Neural progenitor cell (in vitro differentiated cells): ENCODE results near the gene MGAT4B. TPM values are rescaled to one million over a fixed set of nuclear protein-coding genes. Genes with fewer than 3 reads are reported as not detected.

Experiments used
- DNase-seq: peaks from one replicate; pipeline ENCODE4 v3.0.0-alpha.2; 2016; ENCODE audit warnings: low spot score
- H2AFZ ChIP-seq: fragments of 200-600 bp; sonication (generic); replicated peaks from 2 replicates; pipeline ENCODE4 v1.6.1; 2016; ENCODE audit warnings: antibody characterized with exemption
- H3F3A ChIP-seq: fragments of 200-600 bp; sonication (generic); 2 replicates; pipeline ENCODE4 v1.6.1; 2016; ENCODE audit warnings: antibody characterized with exemption, low read depth
- H3K27ac ChIP-seq: fragments of 200-600 bp; sonication (generic); 2 replicates; pipeline ENCODE4 v1.5.1; 2016; ENCODE audit warnings: mild to moderate bottlenecking
- H3K27me3 ChIP-seq: fragments of 200-600 bp; sonication (generic); 2 replicates; pipeline ENCODE4 v1.6.1; 2016; ENCODE audit warnings: mild to moderate bottlenecking, moderate library complexity
- H3K36me3 ChIP-seq: fragments of 200-600 bp; sonication (generic); 2 replicates; pipeline ENCODE4 v1.5.1; 2016
- H3K4me1 ChIP-seq: fragments of 200-600 bp; sonication (generic); 2 replicates; pipeline ENCODE4 v1.6.1; 2016; ENCODE audit warnings: mixed run types
- H3K4me2 ChIP-seq: fragments of 200-600 bp; sonication (generic); 2 replicates; pipeline ENCODE4 v1.6.1; 2016
- H3K4me3 ChIP-seq: fragments of 200-600 bp; sonication (generic); 2 replicates; pipeline ENCODE4 v1.5.1; 2016
- H3K79me2 ChIP-seq: fragments of 200-600 bp; sonication (generic); 2 replicates; pipeline ENCODE4 v1.6.1; 2016; ENCODE audit warnings: low read depth
- H3K9ac ChIP-seq: fragments of 200-600 bp; sonication (generic); 2 replicates; pipeline ENCODE4 v1.6.1; 2016
- H3K9me3 ChIP-seq: fragments of 200-600 bp; sonication (generic); 2 replicates; pipeline ENCODE4 v1.5.1; 2016; ENCODE audit warnings: low read depth
- H4K20me1 ChIP-seq: fragments of 200-600 bp; sonication (generic); 2 replicates; pipeline ENCODE4 v1.6.1; 2016; ENCODE audit warnings: low read depth
- H3K27ac Mint-ChIP-seq: 3 replicates; pipeline ENCODE4 v1.8.0; 2021; ENCODE audit warnings: mixed read lengths
- H3K27me3 Mint-ChIP-seq: 2 replicates; pipeline ENCODE4 v1.8.0; 2022; ENCODE audit warnings: low read depth, mild to moderate bottlenecking, inconsistent platforms, moderate library complexity, mixed read lengths; ENCODE audit not compliant: insufficient read depth
- H3K36me3 Mint-ChIP-seq: 3 replicates; pipeline ENCODE4 v1.8.0; 2021; ENCODE audit warnings: mixed read lengths
- H3K4me1 Mint-ChIP-seq: 3 replicates; pipeline ENCODE4 v1.8.0; 2021; ENCODE audit warnings: mixed read lengths
- H3K4me3 Mint-ChIP-seq: 3 replicates; pipeline ENCODE4 v1.8.0; 2021; ENCODE audit warnings: mild to moderate bottlenecking, moderate library complexity, mixed read lengths
- H3K9me3 Mint-ChIP-seq: 3 replicates; pipeline ENCODE4 v1.8.0; 2020; ENCODE audit warnings: mixed read lengths
- CTCF ChIP-seq: fragments of 200-600 bp; sonication (generic); IDR thresholded peaks from 2 replicates; pipeline ENCODE4 v1.5.1; 2017; ENCODE audit warnings: antibody characterized with exemption, mild to moderate bottlenecking
- EZH2 ChIP-seq: fragments of 200-600 bp; sonication (generic); IDR thresholded peaks from 2 replicates; pipeline ENCODE4 v1.6.1; 2017; ENCODE audit warnings: antibody characterized with exemption, mild to moderate bottlenecking, moderate library complexity
- EZH2phosphoT487 ChIP-seq: fragments of 200-600 bp; sonication (generic); IDR thresholded peaks from 2 replicates; pipeline ENCODE4 v1.6.1; 2017; ENCODE audit warnings: antibody characterized with exemption
- total RNA-seq: library from RNA; depleted of rRNA; stranded (reverse); fragments of >200 nt; gene quantifications from 2 replicates; pipeline ENCODE4 v1.2.3, GENCODE V29; 2015; ENCODE audit warnings: low replicate concordance

MGAT4B gene
- total RNA-seq, 1 donor from 2014 or later, result 32.1 TPM

DNA sequence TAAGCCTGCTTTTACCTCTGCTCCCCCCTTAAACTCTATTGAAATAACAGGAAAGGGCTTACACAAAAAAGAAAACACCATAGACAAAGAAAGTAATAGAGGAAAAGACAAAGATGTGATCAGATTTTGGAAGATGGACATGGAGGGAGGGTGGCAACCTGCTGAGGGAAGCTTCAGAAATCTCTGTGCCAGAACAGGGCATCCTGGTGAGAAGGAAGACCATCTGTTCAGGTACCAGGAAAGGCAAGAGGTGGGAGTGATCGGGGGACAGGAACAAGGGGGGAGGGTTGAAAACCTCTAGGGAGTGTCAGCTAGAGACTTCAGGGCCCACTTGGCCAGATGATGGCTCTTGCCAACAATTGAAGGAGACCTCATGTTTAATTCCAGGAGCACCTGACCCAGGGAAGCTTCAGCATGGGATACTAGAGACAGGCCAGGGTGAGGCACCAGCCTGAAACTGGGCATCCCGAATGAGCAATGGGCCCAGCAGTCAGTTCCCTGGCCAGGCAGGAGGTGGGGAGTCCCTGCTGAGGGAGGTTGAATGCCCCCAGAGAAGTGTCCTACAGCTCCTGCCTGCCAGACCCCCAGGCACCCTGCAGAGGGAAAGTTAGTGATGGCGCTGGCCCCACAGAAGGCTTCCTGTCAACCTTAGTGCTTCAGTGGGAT, 22.2 kb upstream of the MGAT4B start:
- no peaks in the 10 kb centered on the region for H3K9me3 ChIP-seq
- no peak for DNase-seq
- no peaks in the 10 kb centered on the region for H3K4me1 ChIP-seq
- TF ChIP-seq EZH2phosphoT487 (no peak), CTCF (no peak), EZH2 (no peak)
- H3K27ac ChIP-seq, result no peak overlapping the region
- no peak overlapping the region for H3K9ac ChIP-seq
- H3F3A ChIP-seq, result no peaks in the 10 kb centered on the region
- no peak overlapping the region for H3K4me2 ChIP-seq
- H3K9me3 Mint-ChIP-seq, result peaks cover 18% of the 10 kb centered on the region
- no peak overlapping the region for H3K27ac Mint-ChIP-seq
- no peak overlapping the region for H2AFZ ChIP-seq
- H3K27me3 Mint-ChIP-seq, result peaks cover 15% of the 10 kb centered on the region
- H3K36me3 ChIP-seq, result no peaks in the 10 kb centered on the region
- no peaks in the 10 kb centered on the region for H3K27me3 ChIP-seq
- H3K4me3 Mint-ChIP-seq, result no peak overlapping the region
- no peak overlapping the region for H3K4me3 ChIP-seq
- peaks cover 62% of the 10 kb centered on the region for H3K36me3 Mint-ChIP-seq
- H3K4me1 Mint-ChIP-seq, result peaks cover 2% of the 10 kb centered on the region
- no peaks in the 10 kb centered on the region for H3K79me2 ChIP-seq
- peaks cover 10% of the 10 kb centered on the region for H4K20me1 ChIP-seq

GRCh38 chr5:179827680-179828079, 21.0 kb upstream of the MGAT4B start:
- H3K9me3 Mint-ChIP-seq, result peaks cover 14% of the 10 kb centered on the region
- Histone ChIP-seq H3K79me2 (peaks cover 4% of the 10 kb centered on the region), H3K9ac (no peak overlapping the region), H2AFZ (no peak overlapping the region), H3K27me3 (no peaks in the 10 kb centered on the region), H3K4me2 (no peak overlapping the region), H3F3A (no peaks in the 10 kb centered on the region), H3K27ac (no peak overlapping the region), H3K4me1 (peaks cover 2% of the 10 kb centered on the region), H3K9me3 (no peaks in the 10 kb centered on the region), H3K36me3 (no peaks in the 10 kb centered on the region), H4K20me1 (peaks cover 14% of the 10 kb centered on the region), H3K4me3 (no peak overlapping the region)
- no peak for DNase-seq
- no peak overlapping the region for H3K27ac Mint-ChIP-seq
- peaks cover 11% of the 10 kb centered on the region for H3K27me3 Mint-ChIP-seq
- H3K4me3 Mint-ChIP-seq, result no peak overlapping the region
- H3K4me1 Mint-ChIP-seq, result peaks cover 8% of the 10 kb centered on the region
- TF ChIP-seq EZH2, result no peak
- no peak for TF ChIP-seq CTCF
- TF ChIP-seq EZH2phosphoT487, result no peak
- H3K36me3 Mint-ChIP-seq, result peaks cover 55% of the 10 kb centered on the region

DNA sequence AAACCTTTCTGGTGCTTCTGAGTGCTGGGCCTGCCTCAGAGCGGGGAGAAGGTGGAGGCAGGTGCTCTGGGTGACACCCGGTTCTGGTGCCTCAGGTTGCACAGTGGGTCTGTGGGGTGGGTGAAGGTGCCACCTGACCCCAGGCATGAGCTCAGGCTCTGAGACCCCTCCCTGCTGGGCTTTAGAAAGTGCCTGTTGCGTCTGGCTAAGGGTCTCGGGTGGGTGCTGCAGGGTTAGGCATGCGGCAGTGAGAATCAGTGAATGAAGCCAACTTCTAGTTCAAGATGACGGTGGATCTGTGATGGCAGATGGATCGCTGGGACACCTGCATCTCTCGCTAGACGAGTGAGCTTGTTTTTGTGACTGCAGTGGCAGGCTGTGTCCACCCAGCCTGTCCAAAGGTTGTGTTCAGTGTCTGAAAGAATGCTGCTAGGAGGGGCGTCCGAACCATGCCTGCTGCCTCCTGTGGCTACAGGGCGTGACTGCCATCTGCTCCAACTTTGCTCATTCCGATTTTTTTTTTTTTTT, 19.1 kb upstream of the MGAT4B start:
- TF ChIP-seq EZH2, result no peak
- no peak for TF ChIP-seq CTCF
- no peak for TF ChIP-seq EZH2phosphoT487
- DNase-seq, result no peak
- H3K4me1 Mint-ChIP-seq, result peaks cover 21% of the 10 kb centered on the region
- H3K4me3 Mint-ChIP-seq, result no peak overlapping the region
- H3K9me3 Mint-ChIP-seq, result peaks cover 10% of the 10 kb centered on the region
- H2AFZ ChIP-seq, result no peak overlapping the region
- peaks cover 11% of the 10 kb centered on the region for H3K4me1 ChIP-seq
- no peaks in the 10 kb centered on the region for H3K9me3 ChIP-seq
- peaks cover 7% of the 10 kb centered on the region for H3K27me3 Mint-ChIP-seq
- H3K4me2 ChIP-seq, result no peak overlapping the region
- H3K27ac ChIP-seq, result no peak overlapping the region
- H3K36me3 ChIP-seq, result no peaks in the 10 kb centered on the region
- H3K79me2 ChIP-seq, result peaks cover 21% of the 10 kb centered on the region
- H3K27ac Mint-ChIP-seq, result no peak overlapping the region
- H3K36me3 Mint-ChIP-seq, result peaks cover 45% of the 10 kb centered on the region
- no peak overlapping the region for H3K4me3 ChIP-seq
- peaks cover 30% of the 10 kb centered on the region for H4K20me1 ChIP-seq
- H3F3A ChIP-seq, result no peaks in the 10 kb centered on the region
- no peaks in the 10 kb centered on the region for H3K27me3 ChIP-seq
- H3K9ac ChIP-seq, result no peak overlapping the region
